Activated CD4-positive, alpha-beta T cell treated with anti-CD3 and anti-CD28 coated beads for 1 hour (primary cell): ENCODE data around the gene ZNF821.
A peak's percentile ranks its signal among the peaks of the same experiment; 100 is the strongest.
"Not testable (repeated sequence)": the region's sequence is repeated elsewhere in the genome, so short reads cannot be mapped to it uniquely, and the experiment has no call there.

Experiments
- DNase-seq: peaks from one replicate; pipeline ENCODE4 v3.0.0-alpha.2; 2020

Gene ZNF821

GRCh38 chr16:71883849-71884638, at the start of gene ZNF821:
Gene ZNF821, minus strand, starts transcription at chr16:71884182. Its CDS starts 4,236 bp downstream, at chr16:71879946.
- peak; percentile 56 for DNase-seq

DNA sequence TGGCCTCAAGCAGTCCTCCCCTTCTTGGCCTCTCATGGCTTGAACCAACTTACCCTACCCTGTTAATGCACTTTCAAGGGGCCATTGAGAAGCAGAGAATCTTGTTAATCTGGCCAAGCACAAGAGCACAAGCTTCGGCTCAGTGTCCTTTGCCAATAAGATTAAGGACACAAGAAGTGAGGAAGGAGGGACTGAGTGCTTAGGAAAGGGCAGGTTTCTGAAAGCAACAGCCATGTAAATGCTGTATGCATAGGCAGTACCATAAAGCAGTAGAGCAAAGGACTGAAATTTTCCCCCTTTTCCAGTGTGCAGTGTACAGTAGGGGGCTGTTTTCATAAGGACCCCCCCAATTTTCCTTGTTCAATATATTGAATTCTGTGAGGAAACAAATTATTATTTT, 49.0 kb upstream of the ZNF821 start:
- DNase-seq = no peak

DNA sequence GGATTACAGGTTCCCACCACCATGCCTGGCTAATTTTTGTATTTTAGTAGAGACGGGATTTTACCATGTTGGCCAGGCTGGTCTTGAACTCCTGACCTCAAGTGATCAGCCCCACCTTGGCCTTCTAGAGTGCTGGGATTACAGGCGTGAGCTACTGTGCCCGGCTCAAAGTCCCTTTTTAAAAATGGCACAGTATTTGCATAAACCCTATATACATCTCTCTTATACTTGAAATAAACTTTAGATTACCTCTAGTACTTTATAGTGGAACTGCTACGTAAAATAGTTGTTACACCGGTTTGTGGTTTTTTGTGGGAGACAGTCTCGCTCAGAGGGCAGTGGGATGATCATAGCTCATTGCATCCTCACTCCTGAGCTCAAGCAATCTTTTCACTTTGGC, 47.6 kb upstream of the ZNF821 start:
- no peak for DNase-seq

DNA sequence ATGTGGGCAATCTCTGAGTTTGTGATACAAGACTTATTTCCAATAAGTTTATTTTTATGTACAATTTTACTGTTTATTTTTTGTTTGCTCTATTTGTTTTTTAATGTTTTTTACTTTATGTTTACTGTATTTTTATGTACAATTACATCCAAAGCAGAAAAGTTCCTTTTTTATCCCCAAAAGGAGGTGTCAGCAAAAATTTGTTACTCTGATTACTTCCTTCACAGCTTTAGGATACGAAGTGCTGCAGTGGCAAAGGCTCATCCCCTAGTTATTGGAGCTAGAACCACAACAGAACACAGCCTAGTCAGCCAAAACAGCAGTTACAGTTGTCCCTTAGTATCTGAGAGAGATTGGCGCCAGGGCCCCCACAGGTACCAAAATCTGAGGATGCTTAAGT, 47.0 kb upstream of the ZNF821 start:
- DNase-seq = no peak

DNA sequence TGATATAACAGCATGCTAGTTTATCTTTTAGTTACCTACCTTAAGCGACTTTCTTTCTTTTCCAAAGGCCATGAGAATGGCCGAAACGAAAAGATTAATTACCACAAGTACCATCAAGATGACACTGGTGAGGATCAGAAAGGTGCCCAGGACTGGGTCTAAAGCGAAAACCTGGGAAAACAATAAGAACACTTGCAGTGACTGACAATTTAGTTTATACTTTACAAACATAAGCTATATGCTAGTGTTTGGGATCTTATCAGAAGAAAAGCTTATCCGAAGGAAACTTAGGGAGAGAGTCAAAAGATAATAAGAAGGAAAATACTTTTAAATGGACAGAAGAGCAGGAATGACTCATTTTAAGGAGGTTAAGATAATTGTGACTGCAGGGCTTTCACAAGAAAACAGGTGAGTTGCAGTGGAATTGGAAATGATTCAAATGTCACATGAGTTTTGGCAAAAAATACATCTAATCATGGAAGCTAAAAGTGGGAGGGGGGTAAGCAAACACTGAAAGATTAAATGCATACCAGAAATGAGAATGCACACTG, 46.1 kb upstream of the ZNF821 start:
- DNase-seq = no peak

GRCh38 chr16:71929048-71929447, 45.1 kb upstream of the ZNF821 start:
- DNase-seq = no peak

DNA sequence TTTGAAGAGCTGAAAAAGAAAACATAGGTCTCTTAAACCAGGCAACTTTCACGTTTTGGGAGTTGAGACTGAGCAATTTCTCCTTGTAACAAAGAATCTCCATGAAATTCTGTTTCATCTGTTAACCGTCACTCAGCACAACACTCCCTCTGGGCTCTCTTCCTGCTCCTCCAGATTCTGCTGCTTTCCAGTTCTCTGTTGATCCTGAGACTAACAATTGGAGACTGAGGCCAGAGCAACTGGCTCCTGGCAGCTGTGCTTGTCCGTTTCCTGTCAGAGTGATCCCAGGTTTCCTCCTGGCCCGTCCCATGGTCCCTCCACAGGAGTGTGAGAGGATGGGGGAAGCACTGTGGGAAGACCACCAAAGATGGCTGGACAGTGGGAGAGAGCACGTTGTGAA, 43.8 kb upstream of the ZNF821 start:
- no peak for DNase-seq

DNA sequence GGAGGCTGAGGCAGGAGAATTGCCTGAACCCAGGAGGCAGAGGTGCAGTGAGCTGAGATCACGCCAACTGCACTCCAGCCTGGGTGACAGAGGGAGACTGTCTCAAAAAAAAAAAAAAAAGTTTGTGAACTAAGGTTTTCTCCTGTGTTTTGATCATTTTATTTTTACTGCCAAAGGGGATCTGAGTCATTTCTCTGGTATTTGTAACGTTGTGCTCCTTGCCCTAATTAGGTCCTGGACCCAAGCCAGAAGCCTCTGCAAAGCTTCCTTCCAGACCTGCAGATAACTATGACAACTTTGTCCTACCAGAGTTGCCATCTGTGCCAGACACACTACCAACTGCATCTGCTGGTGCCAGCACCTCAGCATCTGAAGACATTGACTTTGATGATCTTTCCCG, 43.4 kb upstream of the ZNF821 start:
- no peak for DNase-seq

DNA sequence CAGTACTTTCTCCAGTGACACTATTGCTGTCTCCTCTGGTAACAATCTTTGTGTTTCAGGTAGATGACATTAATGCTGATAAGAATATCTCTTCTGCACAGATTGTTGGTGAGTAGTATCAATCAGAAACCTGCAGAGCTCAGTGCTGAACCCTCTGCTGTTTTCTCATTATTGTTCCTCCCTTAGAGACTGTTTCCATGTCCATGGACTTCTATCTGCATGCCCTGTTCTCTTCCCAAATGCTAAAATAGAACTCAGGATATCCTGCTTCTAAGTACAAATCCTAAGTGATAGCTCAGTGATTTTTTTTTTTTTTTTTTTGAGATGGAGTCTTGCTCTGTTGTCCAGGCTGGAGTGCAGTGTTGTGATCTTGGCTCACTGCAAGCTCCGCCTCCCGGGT, 40.7 kb upstream of the ZNF821 start:
- DNase-seq = no peak

- DNase-seq = no peak
Measured at GRCh38 chr16:71923941-71924690, 40.1 kb upstream of the ZNF821 start.

- no peak for DNase-seq
Measured at GRCh38 chr16:71920658-71921057, 36.7 kb upstream of the ZNF821 start.

DNA sequence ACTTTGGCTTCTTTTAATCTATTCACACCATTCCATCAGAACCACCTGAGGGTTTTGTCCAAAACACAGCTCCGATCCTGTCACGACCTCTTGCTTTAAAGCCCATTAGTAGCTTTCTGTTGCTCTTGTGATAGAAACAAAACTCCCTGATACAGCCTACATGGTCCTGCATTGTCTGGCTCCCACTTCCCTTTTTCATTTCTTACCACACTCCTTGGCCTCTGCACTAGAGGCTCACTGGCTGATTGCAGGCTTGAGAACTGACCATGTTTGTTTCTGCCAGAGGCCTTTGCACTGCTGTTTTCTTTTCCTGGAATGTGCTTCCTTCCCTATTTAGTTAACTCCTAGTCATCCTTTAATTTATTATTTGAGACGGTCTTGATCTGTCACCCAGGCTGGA, 35.1 kb upstream of the ZNF821 start:
- DNase-seq = no peak

GRCh38 chr16:71917900-71918299, 33.9 kb upstream of the ZNF821 start:
- no peak for DNase-seq

DNA sequence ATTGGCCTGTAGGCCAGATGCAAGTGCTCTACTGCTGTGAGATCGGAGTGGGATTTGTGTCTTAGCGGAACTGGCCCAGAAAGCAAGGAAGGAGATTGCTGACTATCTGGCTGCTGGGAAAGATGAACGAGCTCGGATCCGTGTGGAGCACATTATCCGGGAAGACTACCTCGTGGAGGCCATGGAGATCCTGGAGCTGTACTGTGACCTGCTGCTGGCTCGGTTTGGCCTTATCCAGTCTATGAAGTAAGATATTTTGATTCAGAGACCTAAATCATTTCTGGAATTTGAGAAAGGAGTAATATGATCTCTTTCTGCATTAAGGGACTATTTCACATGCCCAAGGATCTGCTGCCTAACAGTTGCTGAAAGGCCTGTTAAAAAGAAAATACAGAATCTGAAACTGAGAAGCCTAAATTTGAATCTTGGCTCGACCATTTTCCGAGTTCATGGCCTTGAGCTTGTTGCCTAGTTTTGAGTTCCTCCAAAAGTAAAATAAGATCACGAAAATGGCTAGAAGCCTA, 32.5 kb upstream of the ZNF821 start:
- DNase-seq = no peak

- DNase-seq = no peak
Measured at GRCh38 chr16:71915350-71915749, 31.4 kb upstream of the ZNF821 start.

- DNase-seq = no peak
Measured at GRCh38 chr16:71914802-71915201, 30.8 kb upstream of the ZNF821 start.

DNA sequence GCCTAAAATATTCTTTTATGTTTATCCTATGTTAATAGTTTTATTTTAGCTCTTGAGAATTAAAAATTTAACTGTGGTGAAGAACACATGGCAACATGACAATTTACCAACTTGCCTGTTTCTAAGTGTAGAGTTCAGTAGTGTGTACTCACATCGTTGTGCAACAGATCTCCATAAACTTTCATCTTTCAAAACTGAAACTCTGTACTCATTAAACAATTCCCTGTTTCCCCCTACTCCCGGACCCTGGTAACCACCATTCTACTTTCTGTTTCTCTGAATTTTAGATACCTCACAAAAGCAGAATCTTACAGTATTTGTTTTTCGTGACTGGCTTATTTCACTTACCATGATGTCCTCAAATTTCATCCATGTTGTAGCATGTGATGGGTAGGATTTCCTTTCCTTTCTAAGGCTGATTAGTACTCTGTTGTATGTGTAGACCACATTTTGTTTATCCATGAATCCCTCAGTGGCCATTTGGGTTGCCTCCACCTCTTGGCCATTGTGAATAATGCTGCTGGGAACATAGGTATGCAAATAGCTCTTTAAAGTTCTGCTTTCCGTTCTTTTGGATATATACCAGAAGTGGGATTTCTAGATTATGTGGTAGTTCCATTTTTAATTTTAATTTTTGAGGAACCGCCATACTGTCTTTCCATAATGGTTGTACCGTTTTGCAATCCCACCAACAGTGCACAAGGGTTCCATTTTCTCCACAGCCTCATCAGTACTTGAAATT, 28.7 kb upstream of the ZNF821 start:
- no peak for DNase-seq

- DNase-seq = no peak
Measured at GRCh38 chr16:71911121-71911520, 27.1 kb upstream of the ZNF821 start.

DNA sequence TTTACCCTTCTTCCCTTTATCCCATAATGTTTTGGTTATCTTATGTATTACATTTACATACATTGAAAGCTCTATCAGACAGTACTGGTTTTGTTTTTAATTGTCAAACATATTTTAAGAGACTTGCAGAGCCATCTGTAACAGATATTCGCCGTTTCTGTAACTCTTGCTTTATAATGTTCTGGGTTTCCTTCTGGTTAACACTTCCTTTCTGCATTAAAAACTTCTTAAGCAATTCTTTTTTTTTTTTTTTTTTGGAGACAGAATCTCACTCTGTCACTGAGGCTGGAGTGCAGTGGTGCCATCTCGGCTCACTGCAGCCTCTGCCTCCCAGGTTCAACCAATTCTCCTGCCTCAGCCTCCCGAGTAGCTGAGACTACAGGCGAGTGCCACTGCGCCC, 21.8 kb upstream of the ZNF821 start:
- DNase-seq = not testable (repeated sequence)

DNA sequence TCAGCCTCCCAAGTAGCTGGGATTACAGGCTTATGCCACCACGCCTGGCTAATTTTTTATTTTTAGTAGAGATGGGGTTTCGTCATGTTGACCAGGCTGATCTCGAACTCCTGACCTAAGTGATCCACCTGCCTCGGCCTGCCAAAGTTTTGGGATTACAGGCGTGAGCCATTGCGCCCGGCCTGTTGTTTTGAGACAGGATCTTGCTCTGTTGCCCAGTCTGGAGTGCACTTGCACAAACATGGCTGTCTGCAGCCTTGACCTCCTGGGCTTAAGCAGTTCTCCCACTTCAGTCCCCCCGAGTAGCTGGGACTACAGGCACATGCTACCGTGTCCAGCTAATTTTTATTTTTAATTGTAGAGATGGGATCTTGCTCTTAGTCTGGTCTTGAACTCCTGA, 20.3 kb upstream of the ZNF821 start:
- DNase-seq = no peak

GRCh38 chr16:71903608-71904007, 19.6 kb upstream of the ZNF821 start:
- DNase-seq = no peak

GRCh38 chr16:71902656-71903365, 18.8 kb upstream of the ZNF821 start:
- DNase-seq = no peak

GRCh38 chr16:71899171-71899570, 15.2 kb upstream of the ZNF821 start:
- DNase-seq = no peak
